ENCODE data around the gene KCTD7. TPM values are rescaled to one million over a fixed set of nuclear protein-coding genes. Genes with fewer than 3 reads are reported as not detected.
"Not testable (repeated sequence)": the region's sequence is repeated elsewhere in the genome, so short reads cannot be mapped to it uniquely, and the experiment has no call there.

Gene KCTD7
- total RNA-seq, 4 donors from 2014 or later, result 8.7 to 23.5 (median 17.8) TPM

GRCh38 chr7:66604198-66604597, 24.5 kb upstream of the KCTD7 start:
- H3K4me1 ChIP-seq, result no peaks in the 10 kb centered on the region
- no peak overlapping the region for H3K4me3 ChIP-seq
- no peaks in the 10 kb centered on the region for H3K9me3 ChIP-seq
- DNase-seq, result no peak
- H3K27me3 ChIP-seq, result no peaks in the 10 kb centered on the region
- no peaks in the 10 kb centered on the region for H3K36me3 ChIP-seq
- TF ChIP-seq CTCF (IDR thresholded peaks at IDR 0.05) (no peak), POLR2A (IDR thresholded peaks at IDR 0.05) (no peak)
- H3K27ac ChIP-seq, result no peak overlapping the region
- intact Hi-C loops (cut with DNase I; ENCODE audit: low total_unique reads), result no loop called here

GRCh38 chr7:66606540-66607291, 22.0 kb upstream of the KCTD7 start:
- H3K9me3 ChIP-seq, result not testable (repeated sequence)

GRCh38 chr7:66609176-66609575, 19.5 kb upstream of the KCTD7 start:
- Histone ChIP-seq H3K27ac (no peak overlapping the region), H3K27me3 (no peaks in the 10 kb centered on the region), H3K4me3 (no peak overlapping the region), H3K9me3 (no peaks in the 10 kb centered on the region), H3K4me1 (no peaks in the 10 kb centered on the region), H3K36me3 (no peaks in the 10 kb centered on the region)
- intact Hi-C loops (cut with DNase I; ENCODE audit: low total_unique reads), result no loop called here
- TF ChIP-seq POLR2A (IDR thresholded peaks at IDR 0.05) (no peak), CTCF (IDR thresholded peaks at IDR 0.05) (no peak)
- no peak for DNase-seq

More at GRCh38 chr7:66606540-66607291, 22.0 kb upstream of the KCTD7 start:
- H3K4me3 ChIP-seq; H3K27me3 ChIP-seq; intact Hi-C loops (cut with DNase I; ENCODE audit: low total_unique reads); H3K36me3 ChIP-seq; H3K4me1 ChIP-seq; H3K27ac ChIP-seq; DNase-seq: not testable (repeated sequence)

- intact Hi-C loops (cut with DNase I; ENCODE audit: low total_unique reads); H3K9me3 ChIP-seq; H3K27ac ChIP-seq; H3K36me3 ChIP-seq; H3K4me1 ChIP-seq; DNase-seq; H3K27me3 ChIP-seq; H3K4me3 ChIP-seq: not testable (repeated sequence)
These were observed 14.1 kb upstream of the KCTD7 start for GRCh38 chr7:66614596-66614995.

- H3K27ac ChIP-seq, result no peak overlapping the region
- no peak for TF ChIP-seq POLR2A (IDR thresholded peaks at IDR 0.05)
- no peak for TF ChIP-seq CTCF (IDR thresholded peaks at IDR 0.05)
These were observed 13.0 kb upstream of the KCTD7 start for GRCh38 chr7:66615699-66616098.

GRCh38 chr7:66617295-66617694, 11.4 kb upstream of the KCTD7 start:
- Histone ChIP-seq H3K27ac (peak overlapping the region; percentile 33 to 37), H3K27me3 (no peaks in the 10 kb centered on the region), H3K36me3 (no peaks in the 10 kb centered on the region), H3K4me1 (no peaks in the 10 kb centered on the region), H3K9me3 (no peaks in the 10 kb centered on the region), H3K4me3 (no peak overlapping the region)
- DNase-seq, result peak in 1 of 2 donors; percentile 50
- intact Hi-C loops (cut with DNase I; ENCODE audit: low total_unique reads), result no loop called here
- no peak for TF ChIP-seq POLR2A (IDR thresholded peaks at IDR 0.05)
- TF ChIP-seq CTCF (IDR thresholded peaks at IDR 0.05), result no peak

More at GRCh38 chr7:66615699-66616098, 13.0 kb upstream of the KCTD7 start:
- intact Hi-C loops (cut with DNase I; ENCODE audit: low total_unique reads), result no loop called here
- no peaks in the 10 kb centered on the region for H3K4me1 ChIP-seq
- no peaks in the 10 kb centered on the region for H3K27me3 ChIP-seq
- DNase-seq, result no peak
- no peaks in the 10 kb centered on the region for H3K9me3 ChIP-seq
- H3K36me3 ChIP-seq, result no peaks in the 10 kb centered on the region
- no peak overlapping the region for H3K4me3 ChIP-seq

- DNase-seq; H3K36me3 ChIP-seq; H3K4me3 ChIP-seq; H3K9me3 ChIP-seq; H3K27me3 ChIP-seq; intact Hi-C loops (cut with DNase I; ENCODE audit: low total_unique reads); H3K4me1 ChIP-seq; H3K27ac ChIP-seq: not testable (repeated sequence)
These were observed 9.2 kb upstream of the KCTD7 start for GRCh38 chr7:66619341-66619948.
